ENCODE results near the gene OSBP.

DNA sequence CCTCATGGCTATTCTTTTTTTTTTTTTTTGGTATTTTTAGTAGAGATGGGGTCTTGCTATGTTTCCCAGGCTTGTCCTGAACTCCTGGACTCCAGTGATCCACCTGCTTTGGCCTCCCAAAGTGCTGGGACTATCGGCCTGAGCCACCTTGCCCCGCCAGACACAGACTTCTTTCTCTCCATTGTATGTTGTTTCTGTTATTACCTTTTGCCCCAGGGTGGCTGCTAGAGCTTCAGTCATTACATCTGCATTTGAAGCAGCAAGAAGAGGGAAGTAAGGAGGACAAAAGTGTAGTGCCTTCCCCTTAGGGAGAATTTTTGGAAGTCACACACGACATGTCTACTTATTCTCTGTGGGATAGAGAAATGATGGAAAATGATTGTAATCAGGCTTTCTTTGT lies 10.1 kb upstream of the OSBP start:
- TF ChIP-seq, protein P1, sequence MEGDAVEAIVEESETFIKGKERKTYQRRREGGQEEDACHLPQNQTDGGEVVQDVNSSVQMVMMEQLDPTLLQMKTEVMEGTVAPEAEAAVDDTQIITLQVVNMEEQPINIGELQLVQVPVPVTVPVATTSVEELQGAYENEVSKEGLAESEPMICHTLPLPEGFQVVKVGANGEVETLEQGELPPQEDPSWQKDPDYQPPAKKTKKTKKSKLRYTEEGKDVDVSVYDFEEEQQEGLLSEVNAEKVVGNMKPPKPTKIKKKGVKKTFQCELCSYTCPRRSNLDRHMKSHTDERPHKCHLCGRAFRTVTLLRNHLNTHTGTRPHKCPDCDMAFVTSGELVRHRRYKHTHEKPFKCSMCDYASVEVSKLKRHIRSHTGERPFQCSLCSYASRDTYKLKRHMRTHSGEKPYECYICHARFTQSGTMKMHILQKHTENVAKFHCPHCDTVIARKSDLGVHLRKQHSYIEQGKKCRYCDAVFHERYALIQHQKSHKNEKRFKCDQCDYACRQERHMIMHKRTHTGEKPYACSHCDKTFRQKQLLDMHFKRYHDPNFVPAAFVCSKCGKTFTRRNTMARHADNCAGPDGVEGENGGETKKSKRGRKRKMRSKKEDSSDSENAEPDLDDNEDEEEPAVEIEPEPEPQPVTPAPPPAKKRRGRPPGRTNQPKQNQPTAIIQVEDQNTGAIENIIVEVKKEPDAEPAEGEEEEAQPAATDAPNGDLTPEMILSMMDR (conservative IDR thresholded peaks at IDR 0.05): no peak
- no peak for TF ChIP-seq EZH2 (IDR thresholded peaks at IDR 0.05; ENCODE audit: low read depth)
